ENCODE measurements around the gene ITIH4.

DNA sequence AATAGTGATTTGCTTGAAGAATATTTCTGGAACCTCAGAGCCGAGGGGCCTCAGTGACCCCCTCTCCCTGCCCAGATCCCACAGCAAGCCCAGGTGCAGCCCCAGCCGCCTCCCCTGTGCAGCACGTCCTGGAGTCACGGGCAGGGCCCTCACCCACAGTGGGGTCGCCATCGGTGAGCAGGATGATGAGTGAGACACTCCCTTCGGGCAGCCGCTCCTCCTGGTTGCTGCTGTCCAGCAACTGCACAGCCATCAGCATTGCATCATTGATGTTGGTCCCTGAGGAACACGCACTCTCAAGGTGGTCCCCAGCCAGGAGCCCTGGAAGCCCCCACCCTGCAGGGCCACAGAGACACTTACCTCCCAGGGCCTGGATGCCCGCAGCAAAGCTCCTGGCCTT is 6.4 kb downstream of the ITIH4 start:
- no peak for TF ChIP-seq CTCF (conservative IDR thresholded peaks at IDR 0.05; ENCODE audit: low read length)
- TF ChIP-seq EZH2phosphoT487 (IDR thresholded peaks at IDR 0.05; ENCODE audit: borderline replicate concordance) = no peak
